Endometrial microvascular endothelial cells (primary cell): ENCODE results near the gene ARSB. TPM values are rescaled to one million over a fixed set of nuclear protein-coding genes. Genes with fewer than 3 reads are reported as not detected.

Experiments used
- in situ Hi-C: cut with HindIII; loops from 2 replicates; pipeline ENCODE4 v1.10.0; 2017; ENCODE audit warnings: low sequenced_read_pairs, low pct_unique_long_range_greater_than_20kb; ENCODE audit errors: inconsistent ontology term
- total RNA-seq: library from RNA; depleted of rRNA; stranded (reverse); fragments of >200 nt; gene quantifications from one replicate; pipeline ENCODE4 v1.2.3, GENCODE V29; 2015; ENCODE audit errors: inconsistent ontology term

The ARSB gene
- 20.3 TPM for total RNA-seq

DNA sequence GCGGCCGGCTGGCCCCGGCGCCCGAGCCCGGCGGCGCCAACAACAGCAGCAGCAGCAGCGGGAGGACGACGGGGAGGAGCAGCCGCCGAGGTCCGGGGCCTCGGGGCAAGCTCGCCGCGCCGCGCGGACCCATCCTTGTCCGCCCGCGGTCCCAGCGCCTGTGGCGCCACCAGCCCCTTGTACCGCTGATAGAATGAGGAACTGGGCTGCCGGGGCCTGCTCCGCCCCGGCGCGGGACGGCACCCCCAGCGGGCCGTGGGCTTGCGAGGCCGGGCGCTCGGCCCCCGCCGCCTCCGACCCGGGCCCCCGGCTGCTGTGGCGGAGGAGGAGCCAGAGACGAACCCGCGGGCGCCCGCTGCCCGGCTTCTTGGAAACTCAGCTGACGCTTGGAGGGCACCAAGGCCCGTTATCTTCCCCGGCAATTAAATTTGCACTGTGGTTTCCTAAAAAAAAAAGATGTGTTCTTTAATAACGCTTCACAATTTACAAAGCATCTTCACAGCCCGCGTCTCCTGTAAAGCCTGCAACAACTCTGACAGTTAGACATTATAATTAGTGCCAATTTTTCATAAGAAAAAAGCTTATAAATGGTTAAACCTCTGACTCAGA lies at the start of gene ARSB:
Gene ARSB, minus strand, starts transcription at position 195 of the 609 bp plus-strand sequence. Its CDS starts 62 bp downstream, at position 133.
- in situ Hi-C loops, result no loop called here

- in situ Hi-C loops, result no loop called here
Observed at GRCh38 chr5:79032782-79033181, 47.7 kb upstream of the ARSB start.

DNA sequence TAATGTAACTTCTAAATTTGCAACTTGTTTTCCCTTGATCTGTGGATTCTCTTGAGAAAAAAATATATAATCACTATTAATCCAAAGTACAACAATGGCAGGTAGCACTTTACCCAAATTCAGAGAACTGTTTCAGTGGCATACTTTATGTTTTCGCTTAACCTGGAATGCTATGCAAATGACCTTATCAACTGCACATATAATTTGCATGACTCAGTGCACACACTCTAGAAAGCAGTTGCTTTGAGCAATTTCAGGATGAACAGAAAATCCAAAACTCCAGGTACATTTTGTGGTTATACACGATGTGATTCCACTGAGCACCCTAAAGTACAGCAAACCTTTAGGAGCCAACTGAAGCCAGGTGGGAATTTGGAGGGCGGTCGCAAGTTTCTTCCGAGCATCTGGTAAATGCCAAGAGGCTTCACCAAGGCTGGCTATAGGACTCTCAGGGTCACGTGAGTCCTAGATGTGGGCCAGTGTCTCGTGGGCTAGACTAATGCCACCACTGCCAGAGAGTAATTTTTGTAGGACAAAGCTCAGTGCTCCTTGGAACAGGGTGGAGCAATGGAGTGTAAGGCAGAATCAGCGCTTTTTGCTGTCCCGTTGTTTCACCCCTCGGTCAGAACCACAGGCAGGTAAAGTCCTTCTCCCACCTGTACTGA lies 47.1 kb upstream of the ARSB start:
- in situ Hi-C loops, result no loop called here

DNA sequence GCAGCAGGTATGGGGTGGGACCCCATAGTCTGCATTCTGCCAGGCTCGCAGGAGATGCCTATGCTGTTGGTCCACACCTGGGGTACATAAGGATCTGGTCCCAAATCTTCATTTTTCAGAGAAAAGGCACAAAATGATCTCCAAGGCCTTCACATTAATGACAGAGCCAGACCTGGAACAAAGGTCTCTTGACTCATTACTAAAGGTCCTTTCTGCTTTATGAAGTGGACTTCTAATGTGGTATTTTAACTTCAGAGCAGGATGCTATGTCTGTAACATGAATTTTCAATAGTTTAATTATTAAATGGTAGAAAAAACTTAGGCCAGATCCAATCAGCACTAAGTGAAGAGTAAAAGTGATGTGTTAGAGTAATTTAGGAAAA lies 46.4 kb upstream of the ARSB start:
- in situ Hi-C loops, result no loop called here

GRCh38 chr5:79030663-79031484 lies 45.8 kb upstream of the ARSB start:
- in situ Hi-C loops, result no loop called here

GRCh38 chr5:79025054-79025472 lies 40.0 kb upstream of the ARSB start:
- in situ Hi-C loops, result no loop called here

- in situ Hi-C loops, result no loop called here
Observed at GRCh38 chr5:79023947-79024346, 38.8 kb upstream of the ARSB start.

DNA sequence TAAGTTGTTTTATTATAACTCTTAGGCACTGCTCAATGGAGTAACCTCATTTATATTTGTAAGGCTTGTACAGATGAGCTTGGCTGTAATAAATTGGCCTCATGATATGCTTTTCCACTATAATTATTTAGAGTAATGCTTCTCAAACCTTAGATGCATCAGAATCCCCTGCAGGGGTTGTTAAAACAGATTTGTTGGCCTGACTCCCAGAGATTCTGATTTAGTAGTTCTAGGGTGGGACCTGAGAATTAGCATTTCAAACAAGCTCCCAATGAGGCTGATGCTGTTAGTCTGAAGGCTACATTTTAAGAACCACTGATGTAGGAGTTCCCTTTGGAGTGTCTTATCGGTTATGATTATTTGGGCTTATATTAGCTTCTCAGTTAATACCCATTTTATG lies 38.2 kb upstream of the ARSB start:
- in situ Hi-C loops, result no loop called here

- in situ Hi-C loops, result no loop called here
Observed at GRCh38 chr5:79022771-79023170, 37.7 kb upstream of the ARSB start.

GRCh38 chr5:79021753-79022152 lies 36.6 kb upstream of the ARSB start:
- in situ Hi-C loops, result no loop called here

GRCh38 chr5:79020861-79021561 lies 35.9 kb upstream of the ARSB start:
- in situ Hi-C loops, result no loop called here

DNA sequence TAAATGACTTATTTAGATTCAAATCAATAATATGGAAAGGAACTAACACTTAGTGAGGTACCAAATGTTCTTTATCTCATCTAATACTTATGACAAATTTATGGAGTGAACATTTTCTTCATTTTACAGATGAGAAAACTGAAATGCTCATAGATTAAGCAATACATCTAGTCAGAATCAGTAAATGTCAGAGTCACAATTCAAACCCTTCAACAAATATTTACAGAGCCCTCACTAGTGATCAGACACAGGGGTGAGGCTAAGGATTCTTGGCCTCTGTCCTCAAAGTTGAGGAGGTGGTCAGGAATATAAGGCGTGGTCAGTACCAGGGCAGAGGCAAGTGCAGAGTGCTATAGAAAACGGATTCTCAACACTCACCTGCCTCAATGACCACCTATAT lies 29.5 kb upstream of the ARSB start:
- in situ Hi-C loops, result no loop called here

GRCh38 chr5:79011869-79012268 lies 26.8 kb upstream of the ARSB start:
- in situ Hi-C loops, result no loop called here

GRCh38 chr5:79011219-79011836 lies 26.2 kb upstream of the ARSB start:
- in situ Hi-C loops, result no loop called here

DNA sequence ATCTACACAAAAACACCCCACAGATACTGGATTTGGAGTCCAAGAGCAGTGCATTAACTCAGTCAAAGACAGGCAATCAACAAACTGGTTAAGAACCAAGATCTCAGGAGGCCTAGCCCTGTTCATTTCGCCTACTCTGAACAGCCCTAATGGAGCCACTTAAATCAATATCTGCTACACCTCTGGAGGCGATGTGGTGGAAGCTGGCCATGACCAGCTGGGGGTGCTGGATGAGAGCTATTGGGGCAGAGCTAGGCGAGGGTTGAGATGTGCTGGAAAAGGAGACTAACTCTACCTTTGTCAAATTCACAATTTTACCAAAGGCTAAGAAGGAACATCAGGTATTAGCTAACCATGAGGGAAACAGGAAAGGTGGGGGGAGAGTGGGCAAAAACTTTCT lies 23.3 kb upstream of the ARSB start:
- in situ Hi-C loops, result no loop called here

DNA sequence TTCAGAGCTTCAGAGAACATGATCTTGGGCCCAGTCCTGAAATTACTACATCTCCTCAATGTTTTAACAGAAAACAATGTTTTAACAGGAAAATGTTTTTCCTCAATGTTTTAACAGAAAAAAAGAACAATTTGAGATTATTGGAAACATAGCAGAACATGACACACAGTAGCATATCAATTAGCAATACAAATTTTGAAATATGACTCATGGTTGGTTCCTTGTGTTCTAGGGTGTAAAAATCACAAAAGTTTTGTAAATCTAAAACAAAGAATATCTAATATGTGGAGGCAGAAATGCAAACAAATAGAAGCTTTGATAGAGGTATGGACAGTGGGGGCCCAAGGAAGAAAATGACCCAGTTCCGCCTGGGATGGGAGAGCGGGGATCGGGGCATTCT lies 22.8 kb upstream of the ARSB start:
- in situ Hi-C loops, result no loop called here

GRCh38 chr5:79005936-79006631 lies 21.0 kb upstream of the ARSB start:
- in situ Hi-C loops, result no loop called here

DNA sequence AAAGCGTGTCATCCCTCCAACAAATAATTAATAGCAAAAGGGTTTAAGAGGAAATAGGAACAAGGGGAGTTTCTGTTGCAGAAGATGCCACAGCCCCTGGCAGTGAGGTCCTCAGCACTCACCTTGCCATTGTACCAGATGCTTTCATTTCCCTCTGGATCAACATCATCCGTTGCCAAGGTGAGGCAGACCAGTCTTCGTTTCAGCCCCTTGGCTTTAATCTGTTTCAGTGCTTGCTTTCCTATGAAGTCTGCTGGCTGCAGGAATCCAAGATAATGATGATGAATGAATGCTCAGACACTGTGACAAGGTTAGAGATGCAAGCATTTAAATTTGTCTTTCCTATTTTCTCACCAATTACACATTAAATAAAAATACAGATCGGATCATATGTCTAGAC lies 20.0 kb upstream of the ARSB start:
- in situ Hi-C loops, result no loop called here
